H9 (cell line): ENCODE results near the gene RSL1D1. TPM values are rescaled to one million over a fixed set of nuclear protein-coding genes. Genes with fewer than 3 reads are reported as not detected.
A peak's percentile ranks its signal among the peaks of the same experiment; 100 is the strongest.

Experiments used
- DNase-seq: peaks from one replicate; pipeline ENCODE4 v3.0.0-alpha.2; 2017
- H2AFZ ChIP-seq: one replicate; pipeline ENCODE4 v1.6.1; 2013; ENCODE audit warnings: mild to moderate bottlenecking, low read length, control low read depth, moderate library complexity
- H2AK5ac ChIP-seq: 2 replicates; pipeline ENCODE4 v1.6.1; 2013; ENCODE audit warnings: low read length, control low read depth, mixed read lengths; ENCODE audit not compliant: insufficient read length
- H2BK120ac ChIP-seq: one replicate; pipeline ENCODE4 v1.6.1; 2013; ENCODE audit warnings: low read depth, mild to moderate bottlenecking, low read length, control low read depth, inconsistent platforms; ENCODE audit not compliant: poor library complexity, severe bottlenecking
- H2BK12ac ChIP-seq: 2 replicates; pipeline ENCODE4 v1.6.1; 2013; ENCODE audit warnings: low read length, control low read depth, mixed read lengths, low read depth; ENCODE audit not compliant: insufficient read length
- H2BK15ac ChIP-seq: 2 replicates; pipeline ENCODE4 v1.6.1; 2013; ENCODE audit warnings: low read depth, low read length, control low read depth
- H2BK20ac ChIP-seq: one replicate; pipeline ENCODE4 v1.6.1; 2013; ENCODE audit warnings: low read depth, mild to moderate bottlenecking, low read length, control low read depth, inconsistent platforms; ENCODE audit not compliant: poor library complexity, severe bottlenecking
- H2BK5ac ChIP-seq: 2 replicates; pipeline ENCODE4 v1.6.1; 2013; ENCODE audit warnings: low read length, control low read depth, mixed read lengths; ENCODE audit not compliant: insufficient read length
- H3K14ac ChIP-seq: 2 replicates; pipeline ENCODE4 v1.6.1; 2013; ENCODE audit warnings: low read length, control low read depth; ENCODE audit not compliant: insufficient read depth
- H3K18ac ChIP-seq: 2 replicates; pipeline ENCODE4 v1.6.1; 2013; ENCODE audit warnings: low read depth, mild to moderate bottlenecking, mixed read lengths, low read length, control low read depth; ENCODE audit not compliant: insufficient read length
- H3K23ac ChIP-seq: 2 replicates; pipeline ENCODE4 v1.6.1; 2013; ENCODE audit warnings: low read length, control low read depth, mixed read lengths, low read depth; ENCODE audit not compliant: insufficient read length
- H3K23me2 ChIP-seq: 2 replicates; pipeline ENCODE4 v1.6.1; 2013; ENCODE audit warnings: low read depth, mild to moderate bottlenecking, mixed read lengths, low read length, control low read depth; ENCODE audit not compliant: insufficient read length, poor library complexity, severe bottlenecking
- H3K27ac ChIP-seq: 2 replicates; pipeline ENCODE4 v1.5.1; 2013; ENCODE audit warnings: low read length, control low read depth, mixed read lengths, low read depth; ENCODE audit not compliant: insufficient read length
- H3K27me3 ChIP-seq: 2 replicates; pipeline ENCODE4 v1.6.1; 2013; ENCODE audit warnings: low read length, control low read depth, inconsistent platforms; ENCODE audit not compliant: insufficient read depth
- H3K4ac ChIP-seq: 2 replicates; pipeline ENCODE4 v1.6.1; 2013; ENCODE audit warnings: low read depth, mild to moderate bottlenecking, control low read depth, inconsistent platforms, low read length, moderate library complexity
- H3K4me1 ChIP-seq: 2 replicates; pipeline ENCODE4 v1.6.1; 2013; ENCODE audit warnings: low read length, control low read depth, inconsistent platforms; ENCODE audit not compliant: insufficient read depth
- H3K4me2 ChIP-seq: 2 replicates; pipeline ENCODE4 v1.6.1; 2013; ENCODE audit warnings: low read length, control low read depth, mixed read lengths; ENCODE audit not compliant: insufficient read length, insufficient read depth
- H3K56ac ChIP-seq: 2 replicates; pipeline ENCODE4 v1.6.1; 2013; ENCODE audit warnings: low read depth, mild to moderate bottlenecking, mixed read lengths, low read length, control low read depth; ENCODE audit not compliant: insufficient read length
- H3K79me1 ChIP-seq: 2 replicates; pipeline ENCODE4 v1.6.1; 2013; ENCODE audit warnings: low read depth, mild to moderate bottlenecking, moderate library complexity, low read length, control low read depth, inconsistent platforms; ENCODE audit not compliant: insufficient read depth, poor library complexity, severe bottlenecking
- H3K79me2 ChIP-seq: 2 replicates; pipeline ENCODE4 v1.6.1; 2013; ENCODE audit warnings: low read length, control low read depth, inconsistent platforms; ENCODE audit not compliant: insufficient read depth
- H3K9ac ChIP-seq: 2 replicates; pipeline ENCODE4 v1.6.1; 2013; ENCODE audit warnings: low read length, control low read depth, mixed read lengths; ENCODE audit not compliant: insufficient read length; ENCODE audit errors: extremely low read depth
- H3K9me3 ChIP-seq: one replicate; pipeline ENCODE4 v1.6.1; 2013; ENCODE audit warnings: low read depth, low read length, inconsistent platforms; ENCODE audit not compliant: control insufficient read depth
- H3T11ph ChIP-seq: one replicate; pipeline ENCODE4 v1.6.1; 2013; ENCODE audit warnings: mild to moderate bottlenecking, low read length, control low read depth, inconsistent platforms
- H4K20me1 ChIP-seq: one replicate; pipeline ENCODE4 v1.6.1; 2013; ENCODE audit not compliant: control insufficient read depth, insufficient read length, insufficient read depth
- H4K5ac ChIP-seq: 2 replicates; pipeline ENCODE4 v1.6.1; 2013; ENCODE audit warnings: low read depth, mild to moderate bottlenecking, mixed read lengths, low read length, control low read depth; ENCODE audit not compliant: insufficient read length
- H4K8ac ChIP-seq: replicated peaks from 2 replicates; pipeline ENCODE4 v1.6.1; 2013; ENCODE audit warnings: low read length, control low read depth, mixed read lengths, low read depth; ENCODE audit not compliant: insufficient read length
- H4K91ac ChIP-seq: 2 replicates; pipeline ENCODE4 v1.6.1; 2013; ENCODE audit warnings: low read depth, mild to moderate bottlenecking, moderate library complexity, mixed read lengths, low read length, control low read depth; ENCODE audit not compliant: insufficient read length
- H3K27ac Mint-ChIP-seq, 3 experiments: 2 replicates in 2 of 3; 3 replicates in 1 of 3; pipeline ENCODE4 v1.8.0; 2020 to 2021; ENCODE audit warnings: mixed read lengths in 3 of 3, mild to moderate bottlenecking in 1 of 3, moderate library complexity in 1 of 3
- H3K27me3 Mint-ChIP-seq: 2 replicates; pipeline ENCODE4 v1.8.0; 2021; ENCODE audit warnings: low read depth, mild to moderate bottlenecking, moderate library complexity, mixed read lengths
- H3K36me3 Mint-ChIP-seq, 3 experiments: 2 replicates in 2 of 3; 3 replicates in 1 of 3; pipeline ENCODE4 v1.8.0; 2020 to 2021; ENCODE audit warnings: low read depth in 3 of 3, mixed read lengths in 3 of 3; ENCODE audit not compliant: insufficient read depth in 1 of 3
- H3K4me1 Mint-ChIP-seq, 2 experiments: 2 replicates each; pipeline ENCODE4 v1.8.0; 2020; ENCODE audit warnings: mixed read lengths in 2 of 2
- H3K4me3 Mint-ChIP-seq, 2 experiments: 2 replicates in 1 of 2; 3 replicates in 1 of 2; pipeline ENCODE4 v1.8.0; 2020 to 2021; ENCODE audit warnings: mild to moderate bottlenecking in 2 of 2, mixed read lengths in 2 of 2, moderate library complexity in 1 of 2
- H3K9me3 Mint-ChIP-seq, 2 experiments: 2 replicates in 1 of 2; 3 replicates in 1 of 2; pipeline ENCODE4 v1.8.0; 2020; ENCODE audit warnings: mild to moderate bottlenecking in 2 of 2, mixed read lengths in 2 of 2, moderate library complexity in 1 of 2
- WGBS: extraction: QIAGEN DNeasy Blood & Tissue Kit; methylation state at CpG from one replicate; pipeline ENCODE4 v1.1.7; 2013; ENCODE audit warnings: missing lambda C conversion rate, low lambda C conversion rate, mixed read lengths; ENCODE audit not compliant: insufficient read length; ENCODE audit errors: extremely low coverage; 5-methylcytosine and 5-hydroxymethylcytosine counted together
- total RNA-seq: library from RNA; stranded (reverse); gene quantifications from 2 replicates; pipeline ENCODE4 v1.2.1, GENCODE V29; 2021
- TF ChIP-seq, protein P1 (sequence below): fragments of 200-600 bp; sonication (generic); conservative IDR thresholded peaks from 3 replicates; pipeline ENCODE4 v1.8.0; 2021; ENCODE audit warnings: antibody characterized with exemption, mild to moderate bottlenecking

The RSL1D1 gene
- total RNA-seq, 1 experiment from 2014 or later: 334 TPM

DNA sequence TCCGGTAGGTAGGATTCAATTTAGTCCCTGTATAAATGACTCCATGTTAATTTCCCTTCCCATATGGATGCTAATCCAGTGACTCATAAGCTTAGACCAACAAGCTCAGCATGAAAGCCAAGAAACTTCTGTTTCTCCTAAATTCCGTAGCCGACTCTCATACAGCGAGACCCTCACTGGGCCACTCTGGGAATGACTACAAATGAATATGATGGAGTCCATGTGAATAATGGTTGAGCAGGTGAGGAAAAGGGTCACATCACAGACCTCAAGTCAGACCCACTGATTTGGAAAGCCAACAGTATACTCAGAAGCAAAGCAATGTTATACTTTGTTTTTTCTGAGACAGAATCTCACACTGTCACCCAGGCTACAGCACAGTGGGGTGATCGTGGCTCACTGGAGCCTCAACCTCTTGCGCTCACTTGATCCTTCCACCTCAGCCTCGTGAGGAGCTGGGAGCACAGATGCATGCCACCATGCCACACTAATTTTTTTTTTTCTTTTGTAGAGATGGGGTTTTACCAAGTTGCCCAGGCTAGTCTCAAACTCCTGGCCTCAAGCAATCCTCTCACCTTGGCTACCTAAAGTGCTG is 14.6 kb downstream of the RSL1D1 start:
- no peak overlapping the region for H3K4me2 ChIP-seq
- Mint-ChIP-seq H3K4me1 (peaks cover 9 to 12% of the 10 kb centered on the region in 2 experiments), H3K27me3 (no peaks in the 10 kb centered on the region), H3K9me3 (no peaks in the 10 kb centered on the region; a peak in 1 of 5 replicates), H3K36me3 (peaks cover 32 to 59% (median 52%) of the 10 kb centered on the region in 3 experiments), H3K27ac (peak overlapping the region; percentile 83 to 94 (median 84); a peak in 6 of 7 replicates), H3K4me3 (no peak overlapping the region)
- H3K56ac ChIP-seq: no peak overlapping the region
- peak overlapping the region; percentile 63 for H3K27ac ChIP-seq
- no peak overlapping the region for H3K9ac ChIP-seq
- no peak overlapping the region for H2BK12ac ChIP-seq
- no peaks in the 10 kb centered on the region for H3K9me3 ChIP-seq
- no peaks in the 10 kb centered on the region for H3K79me1 ChIP-seq
- H3K14ac ChIP-seq: no peak overlapping the region
- no peak overlapping the region for H4K8ac ChIP-seq
- no peak overlapping the region for H3K4ac ChIP-seq
- H4K5ac ChIP-seq: no peak overlapping the region
- no peak overlapping the region for H3K18ac ChIP-seq
- no peak overlapping the region for H2BK5ac ChIP-seq
- TF ChIP-seq, protein P1, sequence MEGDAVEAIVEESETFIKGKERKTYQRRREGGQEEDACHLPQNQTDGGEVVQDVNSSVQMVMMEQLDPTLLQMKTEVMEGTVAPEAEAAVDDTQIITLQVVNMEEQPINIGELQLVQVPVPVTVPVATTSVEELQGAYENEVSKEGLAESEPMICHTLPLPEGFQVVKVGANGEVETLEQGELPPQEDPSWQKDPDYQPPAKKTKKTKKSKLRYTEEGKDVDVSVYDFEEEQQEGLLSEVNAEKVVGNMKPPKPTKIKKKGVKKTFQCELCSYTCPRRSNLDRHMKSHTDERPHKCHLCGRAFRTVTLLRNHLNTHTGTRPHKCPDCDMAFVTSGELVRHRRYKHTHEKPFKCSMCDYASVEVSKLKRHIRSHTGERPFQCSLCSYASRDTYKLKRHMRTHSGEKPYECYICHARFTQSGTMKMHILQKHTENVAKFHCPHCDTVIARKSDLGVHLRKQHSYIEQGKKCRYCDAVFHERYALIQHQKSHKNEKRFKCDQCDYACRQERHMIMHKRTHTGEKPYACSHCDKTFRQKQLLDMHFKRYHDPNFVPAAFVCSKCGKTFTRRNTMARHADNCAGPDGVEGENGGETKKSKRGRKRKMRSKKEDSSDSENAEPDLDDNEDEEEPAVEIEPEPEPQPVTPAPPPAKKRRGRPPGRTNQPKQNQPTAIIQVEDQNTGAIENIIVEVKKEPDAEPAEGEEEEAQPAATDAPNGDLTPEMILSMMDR: no peak
- peaks cover 2% of the 10 kb centered on the region for H4K20me1 ChIP-seq
- no peak overlapping the region for H4K91ac ChIP-seq
- no peak overlapping the region for H2BK20ac ChIP-seq
- H3K4me1 ChIP-seq: no peaks in the 10 kb centered on the region
- no peak overlapping the region for H3T11ph ChIP-seq
- H3K79me2 ChIP-seq: no peaks in the 10 kb centered on the region
- H3K23me2 ChIP-seq: no peaks in the 10 kb centered on the region
- no peaks in the 10 kb centered on the region for H3K27me3 ChIP-seq
- no peak overlapping the region for H2AK5ac ChIP-seq
- no peak overlapping the region for H3K23ac ChIP-seq
- no peak overlapping the region for H2BK15ac ChIP-seq
- H2BK120ac ChIP-seq: no peak overlapping the region
- no CpG with 5 or more reads among the region's 7 CpGs for WGBS
- DNase-seq: no peak
- H2AFZ ChIP-seq: no peak overlapping the region
